Peyer's patch (tissue), 4 donors: ENCODE data around the gene STRN3.

Experiments used
- CTCF ChIP-seq, 6 experiments: fragments of 450-650 bp in 4 of 6; fragments of 200-600 bp in 2 of 6; sonication (generic) in 1 of 6; IDR thresholded peaks; one replicate each; pipeline ENCODE4 v1.5.1; 2017 to 2019; ENCODE audit warnings: antibody characterized with exemption in 6 of 6, mild to moderate bottlenecking in 3 of 6, moderate library complexity in 1 of 6
- POLR2A ChIP-seq, 2 donors: fragments of 450-650 bp; IDR thresholded peaks; one replicate each; pipeline ENCODE4 v1.5.1; 2017; ENCODE audit warnings: antibody characterized with exemption in 2 of 2, mild to moderate bottlenecking in 2 of 2, moderate library complexity in 2 of 2

GRCh38 chr14:31069343-31069742 lies 43.2 kb upstream of the STRN3 start:
- no peak for TF ChIP-seq POLR2A (IDR thresholded peaks at IDR 0.05)
- no peak for TF ChIP-seq CTCF (IDR thresholded peaks at IDR 0.05)
